Sigmoid colon (tissue), 7 donors: ENCODE measurements around the gene GOLT1B. TPM values are rescaled to one million over a fixed set of nuclear protein-coding genes. Genes with fewer than 3 reads are reported as not detected.

Experiments used
- DNase-seq: peaks from one replicate; pipeline ENCODE4 v3.0.0-alpha.2; 2019
- H3K27ac ChIP-seq, 4 donors: fragments of 200-600 bp; sonication (generic); one replicate each; pipeline ENCODE4 v1.5.1; 2016 to 2019; ENCODE audit warnings: mild to moderate bottlenecking in 1 of 4
- H3K27me3 ChIP-seq, 3 donors: fragments of 200-600 bp; sonication (generic); one replicate each; pipeline ENCODE4 v1.5.1; 2019; ENCODE audit warnings: mild to moderate bottlenecking in 1 of 3
- H3K36me3 ChIP-seq, 4 donors: fragments of 200-600 bp; sonication (generic); one replicate each; pipeline ENCODE4 v1.5.1; 2016 to 2019
- H3K4me1 ChIP-seq, 4 donors: fragments of 200-600 bp; sonication (generic); one replicate each; pipeline ENCODE4 v1.5.1; 2017 to 2019
- H3K4me3 ChIP-seq, 4 donors: fragments of 200-600 bp; sonication (generic); one replicate each; pipeline ENCODE4 v1.5.1; 2017 to 2019; ENCODE audit warnings: mild to moderate bottlenecking in 2 of 4, moderate library complexity in 1 of 4
- H3K9me3 ChIP-seq, 4 donors: fragments of 200-600 bp in 3 of 4; sonication (generic) in 3 of 4; one replicate each; pipeline versions ENCODE4 v1.5.1 to v1.6.1; 2013 to 2019
- EP300 ChIP-seq, 4 donors: sonication (generic); formaldehyde crosslinking; IDR thresholded peaks; one replicate each; pipeline ENCODE4 v1.6.1; 2017; ENCODE audit warnings: antibody characterized with exemption in 4 of 4
- POLR2A ChIP-seq, 2 donors: fragments of 450-650 bp; IDR thresholded peaks; one replicate each; pipeline ENCODE4 v1.6.1; 2016; ENCODE audit warnings: antibody characterized with exemption in 2 of 2, mild to moderate bottlenecking in 2 of 2, moderate library complexity in 2 of 2
- POLR2AphosphoS5 ChIP-seq, 4 donors: sonication (generic); formaldehyde crosslinking; IDR thresholded peaks; one replicate each; pipeline ENCODE4 v1.6.1; 2017; ENCODE audit warnings: antibody characterized with exemption in 4 of 4
- WGBS, 2 donors: extraction: QIAGEN DNeasy Blood & Tissue Kit; methylation state at CpG; one replicate each; pipeline ENCODE4 v1.1.7; 2013; 5-methylcytosine and 5-hydroxymethylcytosine counted together
- intact Hi-C: fragments of 100-400 bp; cut with DNase I; formaldehyde crosslinking; loops from one replicate; pipeline ENCODE4 v1.15.1; 2023
- polyA plus RNA-seq, 3 donors: library from polyadenylated mRNA; stranded (reverse); fragments of 200-250 nt; gene quantifications; one replicate each; pipeline ENCODE4 v1.2.3, GENCODE V29; 2013
- total RNA-seq, 4 donors: library from RNA; depleted of rRNA; stranded (reverse); fragments of >200 nt; gene quantifications; one replicate each; pipeline ENCODE4 v1.1.0, GENCODE V29; 2016
- TF ChIP-seq, protein P1 (sequence below), 4 experiments: fragments of 450-650 bp in 3 of 4; fragments of 200-600 bp in 1 of 4; IDR thresholded peaks; one replicate each; pipeline ENCODE4 v1.5.1; 2016 to 2019; ENCODE audit warnings: antibody characterized with exemption in 4 of 4, mild to moderate bottlenecking in 3 of 4, moderate library complexity in 2 of 4
- donor health status: healthy with polysubstance abuse.
- donor health status: Bipolar disorder and iron deficiency.
- donor health status: healthy.

Gene GOLT1B
- total and polyA plus RNA-seq, 7 donors = 7.8 to 26.9 (median 22.5) TPM

DNA sequence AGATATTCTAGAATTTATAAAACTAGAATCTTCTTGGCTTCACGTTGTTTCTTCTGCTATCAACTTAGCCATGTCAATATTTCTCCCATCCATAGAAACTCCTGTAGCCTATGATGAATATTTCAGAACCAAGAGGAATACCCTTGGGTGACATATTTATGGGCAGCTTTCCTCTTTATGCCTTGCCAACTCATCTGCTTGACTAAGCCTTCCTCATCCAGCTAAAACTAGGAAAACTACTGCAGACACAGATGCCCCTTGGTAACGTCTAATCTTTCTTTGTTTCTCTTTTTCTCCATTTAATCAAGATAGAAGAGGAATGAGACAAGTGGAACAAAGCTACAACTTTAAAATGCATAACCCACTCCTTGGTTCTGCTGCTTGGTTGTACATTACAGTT lies 6.3 kb downstream of the GOLT1B start:
- peaks cover 0 to 35% (median 0%) of the 10 kb centered on the region in 4 donors for H3K36me3 ChIP-seq
- intact Hi-C loops = loop anchor here (10.0 kb wide), 1 partner anchor 537 kb away; the partner anchor contains the start of gene CMAS
- WGBS, 2 donors = 89 to 93% methylated on average over 2 of the region's 2 CpGs

DNA sequence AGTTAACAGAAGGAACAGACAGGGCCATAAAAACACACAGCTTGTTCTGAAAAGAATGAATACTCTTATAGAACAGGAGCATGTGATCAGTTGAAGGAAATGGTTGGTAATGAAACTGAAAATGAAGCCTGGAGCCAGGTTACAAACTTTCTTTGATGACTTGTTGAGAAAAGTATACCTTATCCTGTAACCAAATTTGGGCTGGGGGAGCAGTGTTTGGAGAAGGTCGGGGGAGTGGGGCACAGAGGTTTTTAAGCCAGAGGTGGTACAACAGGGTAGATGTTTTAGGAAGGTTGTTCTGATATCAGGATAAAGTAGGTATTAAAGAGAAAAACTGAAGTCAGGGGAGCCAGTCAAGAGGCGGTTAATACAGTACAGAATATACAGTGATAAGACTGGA lies 8.2 kb downstream of the GOLT1B start:
- intact Hi-C loops = loop anchor here (10.0 kb wide), 1 partner anchor 535 kb away; the partner anchor contains the start of gene CMAS
- H3K4me1 ChIP-seq = no peaks in the 10 kb centered on the region
- H3K9me3 ChIP-seq = no peaks in the 10 kb centered on the region
- peaks cover 0 to 54% (median 7%) of the 10 kb centered on the region in 4 donors for H3K36me3 ChIP-seq
- no peak overlapping the region for H3K4me3 ChIP-seq
- DNase-seq = no peak
- no peak for TF ChIP-seq POLR2A (IDR thresholded peaks at IDR 0.05)
- TF ChIP-seq, protein P1, sequence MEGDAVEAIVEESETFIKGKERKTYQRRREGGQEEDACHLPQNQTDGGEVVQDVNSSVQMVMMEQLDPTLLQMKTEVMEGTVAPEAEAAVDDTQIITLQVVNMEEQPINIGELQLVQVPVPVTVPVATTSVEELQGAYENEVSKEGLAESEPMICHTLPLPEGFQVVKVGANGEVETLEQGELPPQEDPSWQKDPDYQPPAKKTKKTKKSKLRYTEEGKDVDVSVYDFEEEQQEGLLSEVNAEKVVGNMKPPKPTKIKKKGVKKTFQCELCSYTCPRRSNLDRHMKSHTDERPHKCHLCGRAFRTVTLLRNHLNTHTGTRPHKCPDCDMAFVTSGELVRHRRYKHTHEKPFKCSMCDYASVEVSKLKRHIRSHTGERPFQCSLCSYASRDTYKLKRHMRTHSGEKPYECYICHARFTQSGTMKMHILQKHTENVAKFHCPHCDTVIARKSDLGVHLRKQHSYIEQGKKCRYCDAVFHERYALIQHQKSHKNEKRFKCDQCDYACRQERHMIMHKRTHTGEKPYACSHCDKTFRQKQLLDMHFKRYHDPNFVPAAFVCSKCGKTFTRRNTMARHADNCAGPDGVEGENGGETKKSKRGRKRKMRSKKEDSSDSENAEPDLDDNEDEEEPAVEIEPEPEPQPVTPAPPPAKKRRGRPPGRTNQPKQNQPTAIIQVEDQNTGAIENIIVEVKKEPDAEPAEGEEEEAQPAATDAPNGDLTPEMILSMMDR (IDR thresholded peaks at IDR 0.05) = no peak
- TF ChIP-seq POLR2AphosphoS5 (IDR thresholded peaks at IDR 0.05) = no peak
- TF ChIP-seq EP300 (IDR thresholded peaks at IDR 0.05) = no peak
- 30 to 38% methylated on average over 2 of the region's 2 CpGs for WGBS, 2 donors
- no peak overlapping the region for H3K27ac ChIP-seq
- no peaks in the 10 kb centered on the region for H3K27me3 ChIP-seq

More for the DNA sequence above, 6.3 kb downstream of the GOLT1B start:
- H3K4me1 ChIP-seq = peaks cover 0 to 17% (median 15%) of the 10 kb centered on the region in 4 donors
- no peak for DNase-seq
- no peaks in the 10 kb centered on the region for H3K27me3 ChIP-seq
- no peak for TF ChIP-seq POLR2A (IDR thresholded peaks at IDR 0.05)
- no peak overlapping the region for H3K27ac ChIP-seq
- H3K9me3 ChIP-seq = no peaks in the 10 kb centered on the region
- no peak overlapping the region for H3K4me3 ChIP-seq

DNA sequence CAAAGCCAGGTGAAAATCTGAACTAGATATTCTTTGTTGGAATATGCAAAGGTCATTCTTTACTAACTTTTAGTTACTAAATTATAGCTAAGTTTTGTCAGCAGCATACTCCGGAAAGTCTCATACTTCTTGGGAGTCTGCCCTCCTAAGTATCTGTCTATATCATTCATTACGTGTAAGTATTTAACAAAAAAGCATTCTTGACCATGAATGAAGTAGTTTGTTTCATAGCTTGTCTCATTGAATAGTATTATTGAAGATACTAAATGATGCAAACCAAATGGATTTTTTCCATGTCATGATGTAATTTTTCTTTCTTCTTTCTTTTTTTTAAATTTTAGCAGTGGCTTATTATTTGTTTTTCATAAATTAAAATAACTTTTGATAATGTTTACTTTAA lies 14.7 kb downstream of the GOLT1B start:
- Histone ChIP-seq H3K4me3 (no peak overlapping the region), H3K27me3 (no peaks in the 10 kb centered on the region), H3K9me3 (no peaks in the 10 kb centered on the region), H3K27ac (no peak overlapping the region), H3K4me1 (no peaks in the 10 kb centered on the region), H3K36me3 (peaks cover 0 to 61% (median 7%) of the 10 kb centered on the region in 4 donors)
- TF ChIP-seq POLR2AphosphoS5 (IDR thresholded peaks at IDR 0.05) (no peak), POLR2A (IDR thresholded peaks at IDR 0.05) (no peak), EP300 (IDR thresholded peaks at IDR 0.05) (no peak)
- TF ChIP-seq, protein P1 (IDR thresholded peaks at IDR 0.05) = no peak
- WGBS, 2 donors = 93 to 95% methylated on average over 2 of the region's 2 CpGs
- intact Hi-C loops = no loop called here
- no peak for DNase-seq

DNA sequence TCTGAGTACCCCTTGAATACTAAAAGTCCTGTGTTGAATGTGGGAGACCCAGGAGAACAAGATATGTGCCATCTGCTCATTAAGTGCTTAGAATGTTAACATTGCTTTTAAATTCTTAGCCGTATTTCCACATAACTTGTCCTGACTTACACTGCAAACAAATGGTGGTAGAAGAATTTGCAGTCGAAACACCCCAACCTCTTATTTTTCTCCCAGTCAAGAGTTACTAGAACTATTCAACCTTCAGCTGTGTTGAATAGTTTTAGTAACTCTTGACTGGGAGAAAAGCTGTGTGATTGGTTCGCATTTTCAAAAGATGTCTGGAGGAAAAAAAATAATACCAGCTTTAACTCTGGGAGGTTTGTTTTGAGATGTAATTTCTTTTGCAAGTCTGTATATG lies 16.9 kb downstream of the GOLT1B start:
- no peaks in the 10 kb centered on the region for H3K4me1 ChIP-seq
- DNase-seq = no peak
- peaks cover 0 to 45% (median 7%) of the 10 kb centered on the region in 4 donors for H3K36me3 ChIP-seq
- H3K27me3 ChIP-seq = no peaks in the 10 kb centered on the region
- intact Hi-C loops = no loop called here
- no peak overlapping the region for H3K4me3 ChIP-seq
- 92 to 96% methylated on average over 3 of the region's 3 CpGs for WGBS, 2 donors
- TF ChIP-seq POLR2A (IDR thresholded peaks at IDR 0.05) = no peak
- no peak for TF ChIP-seq POLR2AphosphoS5 (IDR thresholded peaks at IDR 0.05)
- TF ChIP-seq, protein P1 (IDR thresholded peaks at IDR 0.05) = no peak
- TF ChIP-seq EP300 (IDR thresholded peaks at IDR 0.05) = no peak
- H3K9me3 ChIP-seq = no peaks in the 10 kb centered on the region
- no peak overlapping the region for H3K27ac ChIP-seq

DNA sequence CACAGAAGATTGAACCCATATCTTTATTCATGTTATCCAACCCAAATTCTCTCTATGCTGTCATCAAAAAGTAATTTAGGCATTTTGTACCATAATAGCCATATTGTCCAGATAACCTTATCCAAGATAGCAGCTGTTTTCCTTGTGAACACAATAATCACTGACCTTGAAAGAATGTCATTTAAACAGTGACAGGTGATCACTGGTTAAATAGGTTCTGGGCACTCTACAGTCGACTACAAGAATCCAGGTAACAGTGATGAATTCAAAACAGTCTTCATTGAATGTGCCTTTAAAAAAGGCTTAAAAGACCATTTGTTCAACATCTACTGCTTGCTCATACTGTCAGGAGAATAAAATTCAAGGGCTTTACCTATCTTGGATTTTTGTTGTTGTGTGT lies 20.0 kb downstream of the GOLT1B start:
- DNase-seq = no peak
- no peaks in the 10 kb centered on the region for H3K9me3 ChIP-seq
- TF ChIP-seq, protein P1 (IDR thresholded peaks at IDR 0.05) = no peak
- TF ChIP-seq POLR2AphosphoS5 (IDR thresholded peaks at IDR 0.05) (no peak), POLR2A (IDR thresholded peaks at IDR 0.05) (no peak), EP300 (IDR thresholded peaks at IDR 0.05) (no peak)
- no peaks in the 10 kb centered on the region for H3K4me1 ChIP-seq
- H3K27ac ChIP-seq = no peak overlapping the region
- no peak overlapping the region for H3K4me3 ChIP-seq
- peaks cover 0 to 14% (median 0%) of the 10 kb centered on the region in 4 donors for H3K36me3 ChIP-seq
- intact Hi-C loops = no loop called here
- WGBS, 2 donors = 22 to 61% methylated on average over 1 of the region's 1 CpG
- H3K27me3 ChIP-seq = no peaks in the 10 kb centered on the region
